ENCODE results near the gene SLC25A1.

The SLC25A1 gene

DNA sequence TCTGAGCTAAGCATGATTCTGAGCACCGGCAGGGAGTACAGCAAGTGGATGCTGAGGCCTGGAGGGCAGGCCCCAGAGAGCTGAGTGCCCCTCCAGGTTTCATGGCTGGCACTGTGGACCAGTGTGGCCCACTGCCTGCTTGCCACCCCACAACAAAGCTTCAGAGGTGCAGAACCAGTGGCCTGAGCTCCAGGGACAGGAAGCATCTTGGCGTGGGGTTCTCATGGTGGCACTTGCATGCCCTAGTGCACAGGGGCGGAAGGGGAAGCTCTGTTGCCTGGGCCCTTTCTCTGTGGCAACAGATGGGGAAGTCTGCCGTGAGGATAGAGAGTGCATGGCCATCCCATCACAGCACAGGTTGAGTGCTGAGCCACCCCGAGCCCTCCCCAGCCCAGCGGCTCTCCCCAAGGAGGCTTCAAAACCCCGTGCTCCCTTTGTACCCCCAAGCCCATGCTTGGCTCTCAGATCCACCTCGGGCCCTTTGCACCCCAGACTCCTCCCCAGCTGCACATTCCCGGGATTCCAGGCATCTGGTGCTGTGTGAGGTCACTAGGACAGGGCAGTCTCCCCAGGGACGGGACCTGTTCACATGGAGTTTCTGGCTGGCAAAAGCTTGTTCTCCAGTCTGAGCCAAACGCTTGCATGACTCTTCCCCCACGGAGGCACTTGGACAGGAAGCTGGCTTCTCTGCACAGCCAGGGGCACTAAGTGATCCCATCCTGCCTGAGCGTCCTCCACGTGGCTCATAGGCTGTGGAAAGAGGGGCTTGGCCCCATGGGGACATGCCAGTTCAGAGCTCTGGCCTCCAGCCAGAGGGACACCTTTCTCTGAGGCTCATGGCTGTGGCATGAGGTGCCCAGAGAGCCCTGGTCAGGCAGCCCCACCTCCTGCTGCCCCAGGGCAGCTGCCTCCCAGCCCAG is 4.2 kb downstream of the SLC25A1 start:
- DNase-seq (ENCODE audit: low spot score): no peak
- TF ChIP-seq, protein P1, sequence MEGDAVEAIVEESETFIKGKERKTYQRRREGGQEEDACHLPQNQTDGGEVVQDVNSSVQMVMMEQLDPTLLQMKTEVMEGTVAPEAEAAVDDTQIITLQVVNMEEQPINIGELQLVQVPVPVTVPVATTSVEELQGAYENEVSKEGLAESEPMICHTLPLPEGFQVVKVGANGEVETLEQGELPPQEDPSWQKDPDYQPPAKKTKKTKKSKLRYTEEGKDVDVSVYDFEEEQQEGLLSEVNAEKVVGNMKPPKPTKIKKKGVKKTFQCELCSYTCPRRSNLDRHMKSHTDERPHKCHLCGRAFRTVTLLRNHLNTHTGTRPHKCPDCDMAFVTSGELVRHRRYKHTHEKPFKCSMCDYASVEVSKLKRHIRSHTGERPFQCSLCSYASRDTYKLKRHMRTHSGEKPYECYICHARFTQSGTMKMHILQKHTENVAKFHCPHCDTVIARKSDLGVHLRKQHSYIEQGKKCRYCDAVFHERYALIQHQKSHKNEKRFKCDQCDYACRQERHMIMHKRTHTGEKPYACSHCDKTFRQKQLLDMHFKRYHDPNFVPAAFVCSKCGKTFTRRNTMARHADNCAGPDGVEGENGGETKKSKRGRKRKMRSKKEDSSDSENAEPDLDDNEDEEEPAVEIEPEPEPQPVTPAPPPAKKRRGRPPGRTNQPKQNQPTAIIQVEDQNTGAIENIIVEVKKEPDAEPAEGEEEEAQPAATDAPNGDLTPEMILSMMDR (IDR thresholded peaks at IDR 0.05; ENCODE audit: extremely low read depth, insufficient read depth, missing control alignments): no peak
- in situ Hi-C loops (cut with MboI; ENCODE audit: low pct_unique_long_range_greater_than_20kb, low sequenced_read_pairs, unreplicated experiment): no loop called here

DNA sequence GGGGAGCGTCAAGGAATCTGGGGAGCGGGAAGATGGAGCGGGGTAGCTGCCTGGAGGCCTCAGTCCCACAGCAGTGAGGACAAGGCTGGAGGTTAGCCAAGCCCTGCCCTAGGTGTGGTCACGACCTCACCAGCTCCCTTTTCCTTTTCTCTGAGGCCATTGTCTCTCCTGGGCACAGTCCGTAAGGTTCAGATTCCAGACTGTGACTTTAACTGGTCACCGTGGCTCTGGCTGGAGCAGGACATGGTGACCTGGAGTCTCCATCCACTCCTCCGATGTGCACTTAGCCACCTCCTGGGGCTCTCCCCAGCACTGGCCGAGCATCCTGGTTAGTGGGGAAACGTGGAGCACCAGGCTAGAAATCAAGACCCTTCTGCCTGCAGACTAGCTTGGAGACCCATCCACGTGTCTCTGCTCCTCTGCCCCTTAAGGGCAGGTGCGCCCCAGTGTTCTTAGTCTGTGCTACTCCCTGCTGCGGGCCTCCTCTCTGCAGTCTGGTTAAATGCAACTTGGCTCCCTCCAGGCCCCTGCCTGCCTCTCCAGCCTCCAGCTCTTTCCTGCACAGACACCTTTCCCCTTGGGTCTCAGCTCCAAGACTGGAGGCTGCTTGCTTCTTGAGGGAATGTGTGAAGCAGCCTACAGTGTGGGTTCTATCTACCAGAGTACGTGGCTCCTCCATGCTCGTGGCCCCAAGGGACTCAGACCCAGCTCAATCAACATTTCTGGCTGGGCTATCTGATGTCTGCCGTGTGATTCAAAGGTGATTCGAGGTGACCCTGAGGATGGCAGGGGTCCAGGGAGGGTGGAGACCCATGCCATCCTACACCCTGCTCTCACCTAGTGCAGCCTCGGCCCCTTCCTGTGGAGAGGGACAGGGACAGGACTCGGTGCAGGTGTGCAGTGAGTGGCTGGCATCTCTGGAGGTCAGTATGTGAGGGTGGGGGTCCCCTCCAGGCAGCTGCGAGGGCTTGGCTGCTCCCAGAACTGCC is 5.2 kb downstream of the SLC25A1 start:
- DNase-seq (ENCODE audit: low spot score): no peak
- TF ChIP-seq, protein P1 (IDR thresholded peaks at IDR 0.05; ENCODE audit: extremely low read depth, insufficient read depth, missing control alignments): no peak
- in situ Hi-C loops (cut with MboI; ENCODE audit: low pct_unique_long_range_greater_than_20kb, low sequenced_read_pairs, unreplicated experiment): no loop called here

DNA sequence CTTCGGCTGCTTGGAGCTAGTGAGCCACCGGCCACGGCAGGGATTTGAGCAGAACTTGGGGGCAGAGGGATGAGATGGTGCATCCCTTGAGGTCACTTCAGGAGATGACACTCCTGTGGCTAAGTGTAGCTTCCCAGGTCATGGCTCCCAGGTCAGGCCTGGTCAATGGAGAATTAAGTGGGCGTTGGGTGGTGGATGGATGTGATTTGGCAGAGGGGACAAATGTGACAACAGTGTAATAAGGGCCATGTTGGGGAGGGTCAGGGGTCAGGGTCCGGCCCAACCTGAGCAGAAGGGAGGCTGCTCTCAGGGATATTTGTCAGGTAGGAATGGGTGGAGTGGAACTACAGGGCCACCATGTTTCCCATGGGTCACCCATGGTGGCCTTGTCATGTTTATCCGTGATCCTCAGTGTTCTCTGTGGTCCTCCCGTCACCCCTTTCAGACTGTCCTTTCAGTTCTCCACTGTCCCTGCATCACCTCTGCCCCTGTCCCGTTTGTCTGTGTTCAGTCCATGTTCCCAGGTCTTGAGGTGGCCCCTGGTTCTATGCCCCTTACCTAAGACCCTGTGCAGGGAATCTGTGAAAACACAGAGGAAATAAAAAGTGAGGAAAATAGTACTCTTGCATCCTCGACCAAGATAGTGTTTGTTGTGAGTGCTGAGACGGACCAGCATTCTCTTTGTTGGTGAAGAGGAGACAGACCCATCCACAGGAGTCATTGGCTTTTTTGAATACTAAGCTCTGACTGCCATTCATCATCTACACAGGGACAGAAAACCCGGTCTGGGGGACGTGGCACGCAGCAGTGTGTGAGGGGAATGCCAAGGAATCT is 6.1 kb downstream of the SLC25A1 start:
- TF ChIP-seq, protein P1 (IDR thresholded peaks at IDR 0.05; ENCODE audit: extremely low read depth, insufficient read depth, missing control alignments): no peak
- in situ Hi-C loops (cut with MboI; ENCODE audit: low pct_unique_long_range_greater_than_20kb, low sequenced_read_pairs, unreplicated experiment): no loop called here
- DNase-seq (ENCODE audit: low spot score): no peak

DNA sequence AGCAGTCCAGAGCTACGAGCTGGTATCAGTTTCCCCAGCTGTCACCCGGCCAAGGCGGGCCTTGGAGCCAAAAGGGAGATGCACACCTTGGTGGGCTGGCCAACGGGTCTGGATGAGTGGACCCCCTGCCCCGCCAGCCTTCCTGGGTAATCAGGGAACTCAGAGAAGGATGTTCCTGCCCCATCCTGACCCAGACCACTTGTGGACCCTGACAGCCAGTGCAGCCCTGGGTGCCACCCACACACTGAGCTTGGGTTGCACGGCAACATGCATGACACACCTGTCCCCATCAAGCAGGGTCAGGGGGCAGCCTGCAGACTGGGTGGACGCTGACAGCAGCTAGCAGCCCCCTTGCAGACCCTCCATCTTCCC is 8.6 kb downstream of the SLC25A1 start:
- in situ Hi-C loops (cut with MboI; ENCODE audit: low pct_unique_long_range_greater_than_20kb, low sequenced_read_pairs, unreplicated experiment): no loop called here
- TF ChIP-seq, protein P1 (IDR thresholded peaks at IDR 0.05; ENCODE audit: extremely low read depth, insufficient read depth, missing control alignments): no peak

DNA sequence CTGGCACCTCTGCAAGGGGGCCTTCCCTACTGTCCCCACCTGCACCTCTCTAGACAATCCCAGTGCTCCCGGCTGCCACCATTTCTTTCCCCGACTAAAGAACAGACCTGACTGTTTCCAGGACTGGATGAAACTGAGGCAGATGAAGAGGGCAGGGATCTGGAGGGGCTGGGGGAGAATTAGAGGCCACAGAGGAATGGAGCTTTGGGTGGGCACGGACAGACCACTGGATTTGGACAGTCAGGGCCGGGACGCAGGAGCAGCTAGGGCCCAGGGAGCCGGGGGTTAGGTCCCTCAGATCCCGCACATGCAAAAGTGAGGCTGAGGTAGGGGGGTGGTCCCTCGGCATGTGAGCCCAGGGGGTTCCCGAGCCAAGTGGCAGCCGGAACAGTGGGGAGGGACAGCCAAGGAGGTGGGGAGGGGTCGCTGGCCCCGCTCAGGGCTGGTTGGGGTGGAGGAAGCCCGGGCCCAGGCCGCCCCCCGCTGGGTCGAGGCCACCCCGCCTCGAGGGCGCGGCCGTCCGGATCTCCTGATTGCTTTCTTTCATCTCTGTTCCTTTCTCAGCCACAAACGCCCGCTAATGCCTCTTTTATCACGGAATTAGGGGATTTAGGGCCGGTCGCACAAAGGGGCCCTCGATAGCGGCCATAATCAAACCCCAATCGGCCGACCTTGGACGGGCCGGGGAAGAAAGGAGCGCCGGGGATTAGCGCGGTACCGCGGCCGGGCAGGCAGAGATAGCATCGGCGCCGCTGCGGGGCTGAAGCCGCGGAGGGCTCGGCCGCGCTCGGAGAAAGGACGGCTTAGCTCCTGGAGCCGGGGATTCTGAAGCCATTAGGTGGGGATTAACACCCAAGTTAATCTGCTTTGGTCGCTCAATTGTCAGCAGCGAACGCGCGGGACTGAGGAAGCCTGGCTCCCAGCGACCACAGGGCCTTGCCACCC is 9.3 kb downstream of the SLC25A1 start:
- in situ Hi-C loops (cut with MboI; ENCODE audit: low pct_unique_long_range_greater_than_20kb, low sequenced_read_pairs, unreplicated experiment): no loop called here
- DNase-seq (ENCODE audit: low spot score): no peak
- TF ChIP-seq, protein P1 (IDR thresholded peaks at IDR 0.05; ENCODE audit: extremely low read depth, insufficient read depth, missing control alignments): no peak

More for the DNA sequence above, 8.6 kb downstream of the SLC25A1 start:
- DNase-seq (ENCODE audit: low spot score): no peak

All from GM13977 (cell line).